ENCODE measurements around the gene RPF1.

GRCh38 chr1:84510165-84510564 lies 31.1 kb downstream of the RPF1 start:
- TF ChIP-seq CTCF (IDR thresholded peaks at IDR 0.05) (no peak), POLR2AphosphoS5 (IDR thresholded peaks at IDR 0.05) (no peak)
